Hematopoietic multipotent progenitor cell treated with erythropoietin and hydrocortisone succinate and interleukin-3 and kit ligand, for 4 days (in vitro differentiated cells): Measurements from ENCODE around the gene BMPER.

ENCODE experiments used
- DNase-seq: peaks from one replicate; pipeline ENCODE4 v3.0.0-alpha.2; 2015

Gene BMPER

DNA sequence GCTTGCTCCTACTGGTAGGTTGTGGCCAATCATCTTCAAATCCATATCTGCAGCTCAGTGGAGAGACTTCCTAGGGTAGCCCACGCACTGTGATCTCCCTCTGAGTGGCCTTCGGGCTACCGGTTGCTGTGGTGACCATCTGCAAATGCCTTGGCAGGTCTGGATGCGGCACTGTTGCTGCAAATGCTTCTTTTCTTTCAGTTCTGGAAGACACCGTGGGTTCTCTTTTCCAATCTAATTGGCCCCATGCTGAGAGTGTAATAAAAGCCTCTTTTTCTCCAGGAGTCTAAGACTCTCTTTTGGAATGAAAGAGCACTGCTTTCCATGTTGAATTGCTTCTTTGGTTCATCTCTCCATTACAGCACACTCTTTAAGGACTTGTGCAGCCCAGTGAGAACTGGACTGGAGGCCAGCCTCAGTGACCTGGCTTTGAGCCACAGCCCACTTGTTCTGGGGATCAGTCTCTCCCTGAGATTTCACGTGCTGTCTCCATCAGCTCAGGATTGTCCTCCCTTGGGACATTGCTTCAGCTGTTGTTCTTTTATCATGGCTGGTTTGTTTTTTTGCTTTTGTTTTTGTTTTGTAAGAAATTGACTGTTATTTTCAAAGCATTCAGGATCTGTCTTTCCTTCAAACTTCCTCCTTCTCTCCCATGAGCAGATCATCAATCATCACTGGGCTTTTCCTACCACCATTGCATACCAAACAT lies 286.6 kb downstream of the BMPER start:
- no peak for DNase-seq

DNA sequence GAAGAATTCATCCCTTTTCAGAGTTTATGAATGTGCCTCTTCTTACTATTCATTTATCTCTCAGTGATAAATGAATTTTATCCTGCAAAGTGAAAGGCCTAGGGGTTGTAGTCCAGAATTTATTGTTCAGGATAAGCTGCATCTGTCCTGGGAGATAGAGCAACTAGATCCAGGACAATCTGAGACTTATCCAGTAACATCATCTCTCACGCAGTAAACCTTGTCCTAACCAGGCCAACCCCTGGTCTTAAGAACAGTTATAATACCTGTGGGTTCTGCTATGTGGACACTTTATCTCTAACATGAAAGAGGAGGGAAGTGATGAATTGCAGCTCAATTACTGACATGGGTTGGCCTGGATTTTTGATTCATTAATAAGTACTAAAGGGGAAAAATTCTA lies 287.6 kb downstream of the BMPER start:
- DNase-seq: no peak

- no peak for DNase-seq
Observed at GRCh38 chr7:34198231-34198641, 292.9 kb downstream of the BMPER start.
